Urothelium cell line (cell line): ENCODE measurements around the gene LGALS9B.
"Not testable (repeated sequence)": the region's sequence is repeated elsewhere in the genome, so short reads cannot be mapped to it uniquely, and the experiment has no call there.

ENCODE experiments used
- DNase-seq: peaks from one replicate; pipeline ENCODE4 v3.0.0; 2011; ENCODE audit warnings: low spot score, mixed read lengths
- FAIRE-seq: peaks from 2 replicates; lab custom pipeline; 2011; peaks lifted over from hg19 to GRCh38; lab: Jason Lieb, UNC

The LGALS9B gene

GRCh38 chr17:20467447-20467846 is at the start of gene LGALS9B:
Gene LGALS9B (minus strand): TSS chr17:20467539. CDS start chr17:20467470, 69 bp downstream.
- DNase-seq, FAIRE-seq: not testable (repeated sequence)

GRCh38 chr17:20516986-20517385 is 49.6 kb upstream of the LGALS9B start:
- FAIRE-seq, DNase-seq: not testable (repeated sequence)

GRCh38 chr17:20515099-20515498 is 47.8 kb upstream of the LGALS9B start:
- not testable (repeated sequence) for DNase-seq, FAIRE-seq

GRCh38 chr17:20513539-20513938 is 46.2 kb upstream of the LGALS9B start:
- not testable (repeated sequence) for DNase-seq, FAIRE-seq

GRCh38 chr17:20512378-20512777 is 45.0 kb upstream of the LGALS9B start:
- not testable (repeated sequence) for DNase-seq

GRCh38 chr17:20511778-20512177 is 44.4 kb upstream of the LGALS9B start:
- not testable (repeated sequence) for DNase-seq, FAIRE-seq

More at GRCh38 chr17:20512378-20512777, 45.0 kb upstream of the LGALS9B start:
- FAIRE-seq, result not testable (repeated sequence)

GRCh38 chr17:20505333-20505732 is 38.0 kb upstream of the LGALS9B start:
- not testable (repeated sequence) for DNase-seq, FAIRE-seq

- FAIRE-seq, DNase-seq: not testable (repeated sequence)
Observed at GRCh38 chr17:20504388-20505066, 37.2 kb upstream of the LGALS9B start.

GRCh38 chr17:20501896-20502295 is 34.6 kb upstream of the LGALS9B start:
- FAIRE-seq, DNase-seq: not testable (repeated sequence)

GRCh38 chr17:20500346-20500745 is 33.0 kb upstream of the LGALS9B start:
- not testable (repeated sequence) for FAIRE-seq, DNase-seq

- not testable (repeated sequence) for FAIRE-seq, DNase-seq
Observed at GRCh38 chr17:20495420-20495819, 28.1 kb upstream of the LGALS9B start.

GRCh38 chr17:20494735-20495134 is 27.4 kb upstream of the LGALS9B start:
- not testable (repeated sequence) for FAIRE-seq, DNase-seq

GRCh38 chr17:20494147-20494546 is 26.8 kb upstream of the LGALS9B start:
- DNase-seq, FAIRE-seq: not testable (repeated sequence)

GRCh38 chr17:20492971-20493370 is 25.6 kb upstream of the LGALS9B start:
- not testable (repeated sequence) for FAIRE-seq, DNase-seq

- not testable (repeated sequence) for FAIRE-seq, DNase-seq
Observed at GRCh38 chr17:20492099-20492498, 24.8 kb upstream of the LGALS9B start.

GRCh38 chr17:20484930-20485329 is 17.6 kb upstream of the LGALS9B start:
- DNase-seq, result peak; percentile 5
- FAIRE-seq, result not testable (repeated sequence)

- not testable (repeated sequence) for DNase-seq
- peak; percentile 35 for FAIRE-seq
Observed at GRCh38 chr17:20479889-20480591, 12.7 kb upstream of the LGALS9B start.

- FAIRE-seq, DNase-seq: not testable (repeated sequence)
Observed at GRCh38 chr17:20477398-20478071, 10.2 kb upstream of the LGALS9B start.

- FAIRE-seq, DNase-seq: not testable (repeated sequence)
Observed at GRCh38 chr17:20475137-20475831, 7.9 kb upstream of the LGALS9B start.

GRCh38 chr17:20474081-20474480 is 6.7 kb upstream of the LGALS9B start:
- FAIRE-seq, DNase-seq: not testable (repeated sequence)
